Thyroid gland (tissue), 4 donors: ENCODE measurements around the gene LRRC74B.

Experiments used
- POLR2A ChIP-seq, 2 donors: fragments of 450-650 bp; IDR thresholded peaks; one replicate each; pipeline ENCODE4 v1.6.1; 2017; ENCODE audit warnings: antibody characterized with exemption in 2 of 2, mild to moderate bottlenecking in 2 of 2, moderate library complexity in 1 of 2
- TF ChIP-seq, protein P1 (sequence below), 6 experiments: fragments of 200-600 bp in 3 of 6; fragments of 450-650 bp in 3 of 6; sonication (generic) in 3 of 6; IDR thresholded peaks; one replicate each; pipeline ENCODE4 v1.5.1; 2016 to 2019; ENCODE audit warnings: antibody characterized with exemption in 6 of 6, mild to moderate bottlenecking in 2 of 6, inconsistent platforms in 1 of 6, moderate library complexity in 1 of 6

GRCh38 chr22:21014726-21015465 is 30.9 kb upstream of the LRRC74B start, which contains the start of gene P2RX6:
- TF ChIP-seq, protein P1, sequence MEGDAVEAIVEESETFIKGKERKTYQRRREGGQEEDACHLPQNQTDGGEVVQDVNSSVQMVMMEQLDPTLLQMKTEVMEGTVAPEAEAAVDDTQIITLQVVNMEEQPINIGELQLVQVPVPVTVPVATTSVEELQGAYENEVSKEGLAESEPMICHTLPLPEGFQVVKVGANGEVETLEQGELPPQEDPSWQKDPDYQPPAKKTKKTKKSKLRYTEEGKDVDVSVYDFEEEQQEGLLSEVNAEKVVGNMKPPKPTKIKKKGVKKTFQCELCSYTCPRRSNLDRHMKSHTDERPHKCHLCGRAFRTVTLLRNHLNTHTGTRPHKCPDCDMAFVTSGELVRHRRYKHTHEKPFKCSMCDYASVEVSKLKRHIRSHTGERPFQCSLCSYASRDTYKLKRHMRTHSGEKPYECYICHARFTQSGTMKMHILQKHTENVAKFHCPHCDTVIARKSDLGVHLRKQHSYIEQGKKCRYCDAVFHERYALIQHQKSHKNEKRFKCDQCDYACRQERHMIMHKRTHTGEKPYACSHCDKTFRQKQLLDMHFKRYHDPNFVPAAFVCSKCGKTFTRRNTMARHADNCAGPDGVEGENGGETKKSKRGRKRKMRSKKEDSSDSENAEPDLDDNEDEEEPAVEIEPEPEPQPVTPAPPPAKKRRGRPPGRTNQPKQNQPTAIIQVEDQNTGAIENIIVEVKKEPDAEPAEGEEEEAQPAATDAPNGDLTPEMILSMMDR (IDR thresholded peaks at IDR 0.05) = no peak
- TF ChIP-seq POLR2A (IDR thresholded peaks at IDR 0.05) = no peak
